B cell (primary cell): Measurements from ENCODE around the gene OSBP2. TPM values are rescaled to one million over a fixed set of nuclear protein-coding genes. Genes with fewer than 3 reads are reported as not detected.

Experiments
- ATAC-seq: fragments of 200-7000 bp; cut with Tn5 transposase; one replicate; pipeline ENCODE4 v1.10.0; 2021; ENCODE audit warnings: low read depth, mild to moderate bottlenecking, moderate number of reproducible peaks, moderate library complexity
- CTCF ChIA-PET: fragments of 350-600 bp; sonication (Branson Sonifier 250); formaldehyde crosslinking; loops from one replicate; lab custom pipeline; 2021; ENCODE audit warnings: antibody characterized with exemption, inconsistent platforms; lab: Charles Lee
- POLR2A ChIA-PET: fragments of 350-600 bp; sonication (Branson Sonifier 250); formaldehyde crosslinking; loops from one replicate; lab custom pipeline; 2021; ENCODE audit warnings: antibody characterized with exemption; lab: Charles Lee
- DNase-seq: peaks from one replicate; pipeline ENCODE4 v3.0.0; 2013
- H2AFZ ChIP-seq: 2 replicates; pipeline ENCODE4 v1.6.1; 2012; ENCODE audit warnings: mild to moderate bottlenecking, low read depth, low read length; ENCODE audit not compliant: insufficient read depth, poor library complexity, severe bottlenecking
- H3K27ac ChIP-seq, 2 donors: 1 replicate in 1 of 2; 2 replicates in 1 of 2; pipeline ENCODE4 v1.5.1; 2012 to 2013; ENCODE audit warnings: low read length in 2 of 2, mild to moderate bottlenecking in 2 of 2, moderate library complexity in 1 of 2
- H3K27me3 ChIP-seq, 4 experiments: fragments of 200-600 bp in 1 of 4; sonication (generic) in 1 of 4; replicated peaks in 1 of 4; 1 replicate in 2 of 4; 2 replicates in 2 of 4; pipeline versions ENCODE4 v1.6.1 to v1.7.0; 2013 to 2016; ENCODE audit warnings: low read length in 3 of 4, mild to moderate bottlenecking in 2 of 4, mixed read lengths in 1 of 4, moderate library complexity in 1 of 4; ENCODE audit not compliant: insufficient read depth in 4 of 4, control insufficient read depth in 3 of 4; ENCODE audit errors: control extremely low read depth in 1 of 4
- H3K36me3 ChIP-seq, 2 experiments: replicated peaks in 1 of 2; 1 replicate in 1 of 2; 2 replicates in 1 of 2; pipeline versions ENCODE4 v1.6.1 to v1.7.1; 2013; ENCODE audit warnings: low read length in 1 of 2; ENCODE audit not compliant: insufficient read depth in 2 of 2, control insufficient read depth in 1 of 2; ENCODE audit errors: control extremely low read depth in 1 of 2, extremely low read depth in 1 of 2
- H3K4me1 ChIP-seq, 2 donors: fragments of 200-600 bp in 1 of 2; sonication (generic) in 1 of 2; 1 replicate in 1 of 2; 2 replicates in 1 of 2; pipeline versions ENCODE4 v1.5.1 to v1.6.1; 2013 to 2017; ENCODE audit warnings: low read length in 2 of 2; ENCODE audit not compliant: control insufficient read depth in 2 of 2, insufficient read depth in 2 of 2
- H3K4me2 ChIP-seq: replicated peaks from 2 replicates; pipeline ENCODE3; 2012; ENCODE audit warnings: mild to moderate bottlenecking, low read depth, low read length; ENCODE audit not compliant: poor library complexity, severe bottlenecking
- H3K4me3 ChIP-seq, 5 experiments: fragments of 200-600 bp in 1 of 5; sonication (generic) in 1 of 5; 1 replicate in 3 of 5; 2 replicates in 2 of 5; pipeline versions ENCODE4 v1.5.1 to v1.7.0; 2011 to 2016; ENCODE audit warnings: low read length in 4 of 5, mild to moderate bottlenecking in 4 of 5, low read depth in 2 of 5, control low read depth in 1 of 5, moderate library complexity in 1 of 5; ENCODE audit not compliant: insufficient read depth in 1 of 5; ENCODE audit errors: control extremely low read depth in 1 of 5, extremely low read depth in 1 of 5
- H3K79me2 ChIP-seq: fragments of 200-600 bp; sonication (generic); one replicate; pipeline ENCODE4 v1.6.0; 2016; ENCODE audit warnings: low read length; ENCODE audit not compliant: control insufficient read depth, insufficient read depth
- H3K9ac ChIP-seq: fragments of 200-600 bp; sonication (generic); 2 replicates; pipeline ENCODE4 v1.6.1; 2017; ENCODE audit warnings: mild to moderate bottlenecking, low read length, moderate library complexity
- H3K9me3 ChIP-seq, 3 donors: one replicate each; pipeline versions ENCODE4 v1.6.1 to v1.7.1; 2013; ENCODE audit warnings: low read length in 2 of 3; ENCODE audit not compliant: control insufficient read depth in 2 of 3, insufficient read depth in 1 of 3; ENCODE audit errors: control extremely low read depth in 1 of 3
- H4K20me1 ChIP-seq: 2 replicates; pipeline ENCODE4 v1.6.0; 2012; ENCODE audit warnings: mild to moderate bottlenecking, low read length; ENCODE audit not compliant: insufficient read depth, control insufficient read depth, poor library complexity, severe bottlenecking
- H3K27ac Mint-ChIP-seq: one replicate; pipeline ENCODE4 v1.8.0; 2021; ENCODE audit warnings: mixed read lengths
- H3K27me3 Mint-ChIP-seq: one replicate; pipeline ENCODE4 v1.8.0; 2021; ENCODE audit warnings: mixed read lengths
- H3K4me1 Mint-ChIP-seq: one replicate; pipeline ENCODE4 v1.8.0; 2021; ENCODE audit warnings: mixed read lengths
- H3K4me3 Mint-ChIP-seq: one replicate; pipeline ENCODE4 v1.8.0; 2021; ENCODE audit warnings: mixed read lengths
- H3K9me3 Mint-ChIP-seq: one replicate; pipeline ENCODE4 v1.8.0; 2022; ENCODE audit warnings: mixed read lengths; ENCODE audit not compliant: insufficient read depth
- EZH2 ChIP-seq: IDR thresholded peaks from 2 replicates; pipeline ENCODE4 v1.6.1; 2012; ENCODE audit warnings: borderline replicate concordance, low read depth, mild to moderate bottlenecking, moderate library complexity, low read length; ENCODE audit not compliant: insufficient read depth, poor library complexity, severe bottlenecking
- WGBS: methylation state at CpG from one replicate; pipeline ENCODE4 v1.1.5; 2013; ENCODE audit warnings: missing lambda C conversion rate; ENCODE audit not compliant: insufficient coverage; 5-methylcytosine and 5-hydroxymethylcytosine counted together
- intact Hi-C: fragments of 100-400 bp; cut with micrococcal nuclease; formaldehyde crosslinking; loops from one replicate; pipeline ENCODE4 v1.10.0; 2022
- polyA plus RNA-seq: library from polyadenylated mRNA; depleted of rRNA; stranded (reverse); fragments of >200 nt; gene quantifications from 2 replicates; pipeline ENCODE4 v1.2.3, GENCODE V29; 2012
- total RNA-seq, 2 donors: library from RNA; stranded (reverse); fragments of 120-200 nt in 1 of 2; gene quantifications; 1 replicate in 1 of 2; 2 replicates in 1 of 2; pipeline versions ENCODE4 v1.2.3 to v1.2.4, GENCODE V29; 2013 to 2022
- TF ChIP-seq, protein P1 (sequence below): fragments of 200-600 bp; IDR thresholded peaks from one replicate; pipeline ENCODE4 v1.8.0; 2022; ENCODE audit warnings: antibody characterized with exemption, mild to moderate bottlenecking

The OSBP2 gene
- total and polyA plus RNA-seq, 2 donors (not counting 1 experiment from before 2014, with no cell fraction given), result 0.10 to 1.0 TPM

DNA sequence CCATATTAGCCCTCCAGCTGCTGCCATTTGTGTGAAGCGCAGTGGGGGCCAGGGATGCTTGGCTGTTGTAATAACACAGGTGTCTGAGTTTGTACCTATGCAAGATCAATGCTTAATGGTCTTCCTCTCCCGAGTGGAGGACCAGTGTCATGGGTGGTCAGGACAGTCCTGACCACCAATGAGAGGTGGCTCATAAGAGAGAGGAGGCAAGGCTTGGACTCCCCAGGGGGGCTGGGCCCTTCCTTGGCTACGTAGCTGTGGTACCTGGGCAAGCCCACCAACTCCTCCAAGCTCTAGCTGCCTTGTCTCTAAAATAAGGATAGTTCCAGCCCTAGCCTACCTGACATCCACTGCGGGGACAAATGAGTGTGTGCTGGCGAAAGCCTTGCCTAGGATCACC lies 79.2 kb downstream of the OSBP2 start:
- Mint-ChIP-seq H3K27me3 (peaks cover 7% of the 10 kb centered on the region), H3K4me3 (no peak overlapping the region), H3K27ac (no peak overlapping the region), H3K9me3 (no peaks in the 10 kb centered on the region), H3K4me1 (no peaks in the 10 kb centered on the region)
- Histone ChIP-seq H2AFZ (no peak overlapping the region), H3K4me1 (no peaks in the 10 kb centered on the region), H3K27me3 (peaks cover 0 to 3% (median 0%) of the 10 kb centered on the region in 4 experiments), H3K4me3 (no peak overlapping the region), H3K9ac (no peak overlapping the region), H3K4me2 (no peak overlapping the region), H3K9me3 (no peaks in the 10 kb centered on the region), H3K27ac (no peak overlapping the region), H4K20me1 (no peaks in the 10 kb centered on the region), H3K79me2 (no peaks in the 10 kb centered on the region), H3K36me3 (no peaks in the 10 kb centered on the region)
- WGBS, result 98% methylated on average over 4 of the region's 5 CpGs
- TF ChIP-seq EZH2, result no peak
- TF ChIP-seq, protein P1, sequence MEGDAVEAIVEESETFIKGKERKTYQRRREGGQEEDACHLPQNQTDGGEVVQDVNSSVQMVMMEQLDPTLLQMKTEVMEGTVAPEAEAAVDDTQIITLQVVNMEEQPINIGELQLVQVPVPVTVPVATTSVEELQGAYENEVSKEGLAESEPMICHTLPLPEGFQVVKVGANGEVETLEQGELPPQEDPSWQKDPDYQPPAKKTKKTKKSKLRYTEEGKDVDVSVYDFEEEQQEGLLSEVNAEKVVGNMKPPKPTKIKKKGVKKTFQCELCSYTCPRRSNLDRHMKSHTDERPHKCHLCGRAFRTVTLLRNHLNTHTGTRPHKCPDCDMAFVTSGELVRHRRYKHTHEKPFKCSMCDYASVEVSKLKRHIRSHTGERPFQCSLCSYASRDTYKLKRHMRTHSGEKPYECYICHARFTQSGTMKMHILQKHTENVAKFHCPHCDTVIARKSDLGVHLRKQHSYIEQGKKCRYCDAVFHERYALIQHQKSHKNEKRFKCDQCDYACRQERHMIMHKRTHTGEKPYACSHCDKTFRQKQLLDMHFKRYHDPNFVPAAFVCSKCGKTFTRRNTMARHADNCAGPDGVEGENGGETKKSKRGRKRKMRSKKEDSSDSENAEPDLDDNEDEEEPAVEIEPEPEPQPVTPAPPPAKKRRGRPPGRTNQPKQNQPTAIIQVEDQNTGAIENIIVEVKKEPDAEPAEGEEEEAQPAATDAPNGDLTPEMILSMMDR, result no peak
- ChIA-PET CTCF (no interaction called here), POLR2A (no interaction called here)
- ATAC-seq, result no peak
- no peak for DNase-seq
- intact Hi-C loops, result no loop called here

DNA sequence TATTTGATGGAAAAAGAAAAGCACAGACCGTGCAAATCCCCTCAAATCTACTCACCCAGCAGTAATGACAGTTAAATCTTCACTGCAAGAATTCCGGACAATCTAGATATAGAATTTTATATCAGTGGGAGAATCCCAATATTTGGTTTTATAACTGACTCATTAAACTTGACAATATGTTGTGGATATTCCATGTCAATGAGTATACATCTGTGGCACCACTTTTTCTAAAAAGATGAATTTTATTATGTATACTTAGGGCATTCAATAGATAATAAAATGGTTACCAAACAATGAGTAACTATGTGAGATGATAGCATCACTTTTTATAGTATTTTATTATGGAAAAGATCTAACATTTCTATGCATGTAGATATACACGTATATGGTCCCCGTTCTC lies 79.9 kb downstream of the OSBP2 start:
- Histone ChIP-seq H3K4me3 (no peak overlapping the region), H4K20me1 (no peaks in the 10 kb centered on the region), H3K36me3 (no peaks in the 10 kb centered on the region), H3K27ac (no peak overlapping the region), H3K4me1 (no peaks in the 10 kb centered on the region), H2AFZ (no peak overlapping the region), H3K4me2 (no peak overlapping the region), H3K9me3 (no peaks in the 10 kb centered on the region), H3K27me3 (peaks cover 0 to 3% (median 0%) of the 10 kb centered on the region in 4 experiments), H3K9ac (no peak overlapping the region), H3K79me2 (no peaks in the 10 kb centered on the region)
- POLR2A ChIA-PET, result no interaction called here
- H3K4me1 Mint-ChIP-seq, result no peaks in the 10 kb centered on the region
- no peak overlapping the region for H3K4me3 Mint-ChIP-seq
- no peak for DNase-seq
- no CpG with 5 or more reads among the region's 4 CpGs for WGBS
- H3K9me3 Mint-ChIP-seq, result no peaks in the 10 kb centered on the region
- intact Hi-C loops, result no loop called here
- H3K27me3 Mint-ChIP-seq, result peaks cover 10% of the 10 kb centered on the region
- H3K27ac Mint-ChIP-seq, result no peak overlapping the region
- TF ChIP-seq, protein P1, result no peak
- TF ChIP-seq EZH2, result no peak
- no peak for ATAC-seq
- CTCF ChIA-PET, result no interaction called here
